Measurements from ENCODE around the gene GSTM4. TPM values are rescaled to one million over a fixed set of nuclear protein-coding genes. Genes with fewer than 3 reads are reported as not detected.
A peak's percentile ranks its signal among the peaks of the same experiment; 100 is the strongest.

The GSTM4 gene
- total RNA-seq, 1 donor = 8.7 TPM

DNA sequence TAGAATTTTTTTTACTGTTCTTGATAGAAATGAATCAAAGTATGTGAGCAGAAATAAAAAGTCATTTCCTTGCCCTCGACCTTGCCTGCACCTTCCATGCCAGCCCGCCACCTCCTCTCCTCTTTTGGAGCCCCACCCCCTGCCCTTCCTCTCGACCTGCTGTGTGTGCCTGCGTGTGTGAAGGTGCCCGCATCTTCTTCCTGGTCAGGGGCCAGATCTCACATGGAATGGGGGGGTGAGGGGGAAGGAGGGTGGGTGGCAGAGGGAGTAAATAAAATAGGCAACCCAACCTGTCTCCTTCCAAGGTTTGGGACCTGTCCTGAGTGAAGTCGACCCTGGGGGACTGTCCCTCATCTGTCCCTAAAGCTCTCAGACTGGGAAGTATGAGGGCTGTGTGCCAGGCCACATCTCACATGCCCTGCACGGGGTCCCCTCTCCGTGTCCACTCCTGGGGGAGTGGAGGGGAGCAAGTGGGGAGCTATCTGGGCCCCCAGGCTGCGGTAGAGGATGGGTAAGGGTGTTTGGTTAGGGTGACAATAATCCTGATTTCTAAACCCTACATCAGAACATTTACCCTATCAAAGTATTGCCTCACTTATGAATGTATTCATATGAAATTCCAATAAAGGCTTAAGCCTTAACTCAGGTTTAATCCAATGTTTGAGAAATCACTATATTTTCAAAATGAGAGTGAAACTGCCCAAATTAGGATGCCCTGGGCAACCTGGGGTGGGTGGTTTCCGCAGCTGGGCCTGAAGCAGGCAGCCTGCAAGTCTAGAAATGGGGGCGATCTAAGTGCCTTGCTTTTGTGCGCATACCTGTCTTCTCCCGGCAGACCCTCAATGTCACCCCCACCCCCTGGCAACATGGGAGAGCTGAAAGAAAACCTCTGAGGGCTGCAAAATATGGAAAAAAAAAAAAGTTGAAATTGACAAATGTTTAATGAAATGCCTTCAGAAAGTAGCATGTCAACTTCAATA, 20.8 kb upstream of the GSTM4 start:
- DNase-seq (ENCODE audit: low read depth) = no peak
- TF ChIP-seq, protein P1, sequence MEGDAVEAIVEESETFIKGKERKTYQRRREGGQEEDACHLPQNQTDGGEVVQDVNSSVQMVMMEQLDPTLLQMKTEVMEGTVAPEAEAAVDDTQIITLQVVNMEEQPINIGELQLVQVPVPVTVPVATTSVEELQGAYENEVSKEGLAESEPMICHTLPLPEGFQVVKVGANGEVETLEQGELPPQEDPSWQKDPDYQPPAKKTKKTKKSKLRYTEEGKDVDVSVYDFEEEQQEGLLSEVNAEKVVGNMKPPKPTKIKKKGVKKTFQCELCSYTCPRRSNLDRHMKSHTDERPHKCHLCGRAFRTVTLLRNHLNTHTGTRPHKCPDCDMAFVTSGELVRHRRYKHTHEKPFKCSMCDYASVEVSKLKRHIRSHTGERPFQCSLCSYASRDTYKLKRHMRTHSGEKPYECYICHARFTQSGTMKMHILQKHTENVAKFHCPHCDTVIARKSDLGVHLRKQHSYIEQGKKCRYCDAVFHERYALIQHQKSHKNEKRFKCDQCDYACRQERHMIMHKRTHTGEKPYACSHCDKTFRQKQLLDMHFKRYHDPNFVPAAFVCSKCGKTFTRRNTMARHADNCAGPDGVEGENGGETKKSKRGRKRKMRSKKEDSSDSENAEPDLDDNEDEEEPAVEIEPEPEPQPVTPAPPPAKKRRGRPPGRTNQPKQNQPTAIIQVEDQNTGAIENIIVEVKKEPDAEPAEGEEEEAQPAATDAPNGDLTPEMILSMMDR (IDR thresholded peaks at IDR 0.05; ENCODE audit: insufficient read depth, low read length) = no peak
- no peak overlapping the region for H3K4me3 ChIP-seq (ENCODE audit: low read depth, low read length)

DNA sequence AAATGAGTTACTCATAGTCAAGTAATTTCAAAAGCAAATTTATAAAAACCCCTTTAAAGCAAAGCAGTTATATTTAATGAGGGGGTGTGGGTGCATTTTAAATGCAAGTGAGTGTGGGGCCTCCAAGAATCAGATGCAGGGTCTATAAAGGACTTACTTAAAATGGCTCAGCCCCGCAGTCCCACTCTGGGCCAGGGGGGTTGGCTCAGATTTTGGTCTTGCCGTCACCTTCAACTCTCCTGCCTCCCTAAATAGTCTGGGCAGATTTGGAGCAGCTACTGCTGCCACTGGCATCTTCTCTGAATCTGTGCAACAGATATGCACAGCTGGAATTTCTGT, 20.1 kb upstream of the GSTM4 start:
- TF ChIP-seq, protein P1 (IDR thresholded peaks at IDR 0.05; ENCODE audit: insufficient read depth, low read length) = no peak
- no peak for DNase-seq (ENCODE audit: low read depth)
- no peak overlapping the region for H3K4me3 ChIP-seq (ENCODE audit: low read depth, low read length)

DNA sequence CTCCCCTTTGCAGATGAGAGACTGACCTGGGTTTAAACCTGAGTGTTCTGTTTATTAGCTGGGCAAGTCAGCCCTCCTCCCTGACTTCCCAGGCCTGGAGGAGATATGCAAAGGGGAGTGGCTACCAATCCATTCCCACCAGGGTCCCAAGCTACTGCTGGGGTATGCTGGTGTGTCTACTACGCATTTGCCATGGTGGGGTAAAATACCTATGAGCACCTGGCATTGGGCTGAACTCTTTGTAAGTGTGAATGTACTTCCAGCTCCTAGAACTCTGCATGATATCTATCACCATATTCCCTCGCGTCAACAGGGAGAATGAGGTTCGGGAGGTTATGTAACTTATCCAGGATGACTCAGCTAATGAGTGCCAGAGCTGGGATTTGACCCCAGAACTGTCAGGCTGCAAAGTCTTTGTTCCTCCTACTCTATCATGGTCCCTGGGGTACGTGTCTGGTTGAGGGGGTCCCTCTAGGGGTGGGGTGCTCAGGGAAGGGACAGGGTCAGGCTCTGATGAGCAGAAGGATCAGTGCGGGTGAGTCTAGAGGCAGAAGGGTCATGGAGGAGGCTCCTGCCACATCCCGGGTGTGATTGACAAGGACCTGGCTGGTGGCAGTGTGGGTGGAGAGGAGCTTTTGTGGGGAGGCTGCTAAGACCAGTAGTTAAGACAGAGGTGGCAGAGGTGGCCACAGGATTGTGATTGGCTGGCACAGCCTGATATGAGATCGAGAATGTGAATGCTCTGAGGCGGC, 19.5 kb upstream of the GSTM4 start:
- TF ChIP-seq, protein P1 (IDR thresholded peaks at IDR 0.05; ENCODE audit: insufficient read depth, low read length) = no peak
- no peak overlapping the region for H3K4me3 ChIP-seq (ENCODE audit: low read depth, low read length)
- peak; percentile 75 for DNase-seq (ENCODE audit: low read depth)

DNA sequence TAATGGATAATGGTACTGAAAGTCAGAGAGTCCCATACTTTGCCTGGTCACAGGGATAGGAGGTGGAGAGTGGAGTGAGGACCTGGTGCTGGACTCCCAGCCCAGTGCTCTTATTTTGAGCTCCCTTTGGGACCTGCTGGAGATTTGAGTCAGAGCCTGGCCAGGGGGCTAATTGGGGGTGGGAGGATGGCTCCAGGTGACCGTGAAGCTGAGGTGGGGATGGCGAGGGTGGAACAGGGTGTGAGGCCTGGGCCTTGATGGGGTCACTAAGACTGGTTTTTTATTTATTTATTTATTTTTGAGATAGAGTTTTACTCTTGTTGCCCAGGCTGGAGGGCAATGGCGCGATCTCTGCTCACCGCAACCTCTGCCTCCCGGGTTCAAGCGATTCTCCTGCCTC, 18.5 kb upstream of the GSTM4 start:
- H3K4me3 ChIP-seq (ENCODE audit: low read depth, low read length) = no peak overlapping the region
- TF ChIP-seq, protein P1 (IDR thresholded peaks at IDR 0.05; ENCODE audit: insufficient read depth, low read length) = no peak
- DNase-seq (ENCODE audit: low read depth) = no peak

DNA sequence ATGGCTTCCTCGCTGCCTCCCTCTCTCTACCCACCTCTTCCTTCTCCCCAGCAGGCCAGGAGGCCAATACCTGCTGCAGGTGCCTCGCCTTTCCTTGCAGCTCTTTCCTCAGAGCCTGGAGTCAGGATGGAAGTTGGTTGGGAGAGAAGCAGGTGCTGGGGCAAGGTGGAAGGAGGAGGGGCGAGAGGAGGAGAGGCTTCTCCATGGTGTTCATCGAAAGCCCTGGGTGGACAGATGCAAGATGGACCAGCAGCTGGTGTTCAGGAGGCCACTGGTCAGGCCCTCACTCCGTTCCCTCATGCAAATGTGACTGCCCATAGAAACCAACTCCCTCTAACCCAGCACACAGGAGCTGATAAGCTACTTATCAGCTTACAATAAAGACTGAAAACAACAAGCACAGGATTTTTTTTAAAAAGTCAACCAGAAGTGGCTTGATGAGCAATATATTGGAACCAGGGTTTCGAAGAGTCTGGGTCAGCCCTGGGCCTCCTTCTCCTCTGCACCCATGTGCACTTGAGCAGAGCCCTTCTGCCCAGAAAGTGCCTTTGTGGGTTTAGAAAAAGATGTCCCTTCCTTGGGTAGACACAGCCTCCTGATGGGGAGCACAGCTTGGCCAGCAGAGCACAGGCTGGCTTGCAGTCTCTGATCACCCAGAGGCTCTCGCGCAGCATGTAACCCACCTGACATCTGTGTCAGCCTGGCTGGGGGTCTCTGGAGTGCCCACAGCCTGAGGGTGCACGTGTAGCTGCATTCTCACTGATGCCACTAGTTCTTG, 16.6 kb upstream of the GSTM4 start:
- no peak overlapping the region for H3K4me3 ChIP-seq (ENCODE audit: low read depth, low read length)
- TF ChIP-seq, protein P1 (IDR thresholded peaks at IDR 0.05; ENCODE audit: insufficient read depth, low read length) = no peak
- no peak for DNase-seq (ENCODE audit: low read depth)

DNA sequence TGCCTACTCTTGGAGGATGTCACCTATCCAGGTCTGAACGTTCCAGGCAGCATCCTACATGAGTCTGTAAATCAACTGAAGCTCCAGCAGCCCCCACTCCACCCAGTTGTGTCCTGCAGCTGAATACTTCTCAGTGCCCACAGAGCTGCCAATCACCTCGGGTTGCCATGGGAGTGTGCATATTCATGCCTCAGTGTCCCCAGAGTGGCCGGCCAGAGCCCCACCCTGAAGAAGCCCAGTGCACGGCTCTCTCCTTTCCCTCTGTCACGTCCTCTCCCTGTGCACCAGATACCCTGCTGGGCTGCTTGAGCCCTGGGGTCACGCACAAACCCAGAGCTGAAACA, 16.1 kb upstream of the GSTM4 start:
- H3K4me3 ChIP-seq (ENCODE audit: low read depth, low read length) = no peak overlapping the region
- no peak for DNase-seq (ENCODE audit: low read depth)
- TF ChIP-seq, protein P1 (IDR thresholded peaks at IDR 0.05; ENCODE audit: insufficient read depth, low read length) = no peak

Data from fibroblast of the aortic adventitia (primary cell).